H9 (cell line): ENCODE data around the gene ZBTB8A. TPM values are rescaled to one million over a fixed set of nuclear protein-coding genes. Genes with fewer than 3 reads are reported as not detected.

Experiments
- DNase-seq: peaks from one replicate; pipeline ENCODE4 v3.0.0-alpha.2; 2017
- H2AFZ ChIP-seq: one replicate; pipeline ENCODE4 v1.6.1; 2013; ENCODE audit warnings: mild to moderate bottlenecking, low read length, control low read depth, moderate library complexity
- H2AK5ac ChIP-seq: 2 replicates; pipeline ENCODE4 v1.6.1; 2013; ENCODE audit warnings: low read length, control low read depth, mixed read lengths; ENCODE audit not compliant: insufficient read length
- H2BK120ac ChIP-seq: one replicate; pipeline ENCODE4 v1.6.1; 2013; ENCODE audit warnings: low read depth, mild to moderate bottlenecking, low read length, control low read depth, inconsistent platforms; ENCODE audit not compliant: poor library complexity, severe bottlenecking
- H2BK12ac ChIP-seq: 2 replicates; pipeline ENCODE4 v1.6.1; 2013; ENCODE audit warnings: low read length, control low read depth, mixed read lengths, low read depth; ENCODE audit not compliant: insufficient read length
- H2BK15ac ChIP-seq: 2 replicates; pipeline ENCODE4 v1.6.1; 2013; ENCODE audit warnings: low read depth, low read length, control low read depth
- H2BK20ac ChIP-seq: one replicate; pipeline ENCODE4 v1.6.1; 2013; ENCODE audit warnings: low read depth, mild to moderate bottlenecking, low read length, control low read depth, inconsistent platforms; ENCODE audit not compliant: poor library complexity, severe bottlenecking
- H2BK5ac ChIP-seq: 2 replicates; pipeline ENCODE4 v1.6.1; 2013; ENCODE audit warnings: low read length, control low read depth, mixed read lengths; ENCODE audit not compliant: insufficient read length
- H3K14ac ChIP-seq: 2 replicates; pipeline ENCODE4 v1.6.1; 2013; ENCODE audit warnings: low read length, control low read depth; ENCODE audit not compliant: insufficient read depth
- H3K18ac ChIP-seq: 2 replicates; pipeline ENCODE4 v1.6.1; 2013; ENCODE audit warnings: low read depth, mild to moderate bottlenecking, mixed read lengths, low read length, control low read depth; ENCODE audit not compliant: insufficient read length
- H3K23ac ChIP-seq: 2 replicates; pipeline ENCODE4 v1.6.1; 2013; ENCODE audit warnings: low read length, control low read depth, mixed read lengths, low read depth; ENCODE audit not compliant: insufficient read length
- H3K23me2 ChIP-seq: 2 replicates; pipeline ENCODE4 v1.6.1; 2013; ENCODE audit warnings: low read depth, mild to moderate bottlenecking, mixed read lengths, low read length, control low read depth; ENCODE audit not compliant: insufficient read length, poor library complexity, severe bottlenecking
- H3K27ac ChIP-seq: 2 replicates; pipeline ENCODE4 v1.5.1; 2013; ENCODE audit warnings: low read length, control low read depth, mixed read lengths, low read depth; ENCODE audit not compliant: insufficient read length
- H3K27me3 ChIP-seq: 2 replicates; pipeline ENCODE4 v1.6.1; 2013; ENCODE audit warnings: low read length, control low read depth, inconsistent platforms; ENCODE audit not compliant: insufficient read depth
- H3K4ac ChIP-seq: 2 replicates; pipeline ENCODE4 v1.6.1; 2013; ENCODE audit warnings: low read depth, mild to moderate bottlenecking, control low read depth, inconsistent platforms, low read length, moderate library complexity
- H3K4me1 ChIP-seq: 2 replicates; pipeline ENCODE4 v1.6.1; 2013; ENCODE audit warnings: low read length, control low read depth, inconsistent platforms; ENCODE audit not compliant: insufficient read depth
- H3K4me2 ChIP-seq: 2 replicates; pipeline ENCODE4 v1.6.1; 2013; ENCODE audit warnings: low read length, control low read depth, mixed read lengths; ENCODE audit not compliant: insufficient read length, insufficient read depth
- H3K56ac ChIP-seq: 2 replicates; pipeline ENCODE4 v1.6.1; 2013; ENCODE audit warnings: low read depth, mild to moderate bottlenecking, mixed read lengths, low read length, control low read depth; ENCODE audit not compliant: insufficient read length
- H3K79me1 ChIP-seq: 2 replicates; pipeline ENCODE4 v1.6.1; 2013; ENCODE audit warnings: low read depth, mild to moderate bottlenecking, moderate library complexity, low read length, control low read depth, inconsistent platforms; ENCODE audit not compliant: insufficient read depth, poor library complexity, severe bottlenecking
- H3K79me2 ChIP-seq: 2 replicates; pipeline ENCODE4 v1.6.1; 2013; ENCODE audit warnings: low read length, control low read depth, inconsistent platforms; ENCODE audit not compliant: insufficient read depth
- H3K9ac ChIP-seq: 2 replicates; pipeline ENCODE4 v1.6.1; 2013; ENCODE audit warnings: low read length, control low read depth, mixed read lengths; ENCODE audit not compliant: insufficient read length; ENCODE audit errors: extremely low read depth
- H3K9me3 ChIP-seq: one replicate; pipeline ENCODE4 v1.6.1; 2013; ENCODE audit warnings: low read depth, low read length, inconsistent platforms; ENCODE audit not compliant: control insufficient read depth
- H3T11ph ChIP-seq: one replicate; pipeline ENCODE4 v1.6.1; 2013; ENCODE audit warnings: mild to moderate bottlenecking, low read length, control low read depth, inconsistent platforms
- H4K20me1 ChIP-seq: one replicate; pipeline ENCODE4 v1.6.1; 2013; ENCODE audit not compliant: control insufficient read depth, insufficient read length, insufficient read depth
- H4K5ac ChIP-seq: 2 replicates; pipeline ENCODE4 v1.6.1; 2013; ENCODE audit warnings: low read depth, mild to moderate bottlenecking, mixed read lengths, low read length, control low read depth; ENCODE audit not compliant: insufficient read length
- H4K8ac ChIP-seq: replicated peaks from 2 replicates; pipeline ENCODE4 v1.6.1; 2013; ENCODE audit warnings: low read length, control low read depth, mixed read lengths, low read depth; ENCODE audit not compliant: insufficient read length
- H4K91ac ChIP-seq: 2 replicates; pipeline ENCODE4 v1.6.1; 2013; ENCODE audit warnings: low read depth, mild to moderate bottlenecking, moderate library complexity, mixed read lengths, low read length, control low read depth; ENCODE audit not compliant: insufficient read length
- H3K27ac Mint-ChIP-seq, 3 experiments: 2 replicates in 2 of 3; 3 replicates in 1 of 3; pipeline ENCODE4 v1.8.0; 2020 to 2021; ENCODE audit warnings: mixed read lengths in 3 of 3, mild to moderate bottlenecking in 1 of 3, moderate library complexity in 1 of 3
- H3K27me3 Mint-ChIP-seq: 2 replicates; pipeline ENCODE4 v1.8.0; 2021; ENCODE audit warnings: low read depth, mild to moderate bottlenecking, moderate library complexity, mixed read lengths
- H3K36me3 Mint-ChIP-seq, 3 experiments: 2 replicates in 2 of 3; 3 replicates in 1 of 3; pipeline ENCODE4 v1.8.0; 2020 to 2021; ENCODE audit warnings: low read depth in 3 of 3, mixed read lengths in 3 of 3; ENCODE audit not compliant: insufficient read depth in 1 of 3
- H3K4me1 Mint-ChIP-seq, 2 experiments: 2 replicates each; pipeline ENCODE4 v1.8.0; 2020; ENCODE audit warnings: mixed read lengths in 2 of 2
- H3K4me3 Mint-ChIP-seq, 2 experiments: 2 replicates in 1 of 2; 3 replicates in 1 of 2; pipeline ENCODE4 v1.8.0; 2020 to 2021; ENCODE audit warnings: mild to moderate bottlenecking in 2 of 2, mixed read lengths in 2 of 2, moderate library complexity in 1 of 2
- H3K9me3 Mint-ChIP-seq, 2 experiments: 2 replicates in 1 of 2; 3 replicates in 1 of 2; pipeline ENCODE4 v1.8.0; 2020; ENCODE audit warnings: mild to moderate bottlenecking in 2 of 2, mixed read lengths in 2 of 2, moderate library complexity in 1 of 2
- CTCF ChIP-seq: fragments of 200-600 bp; sonication (generic); conservative IDR thresholded peaks from 3 replicates; pipeline ENCODE4 v1.8.0; 2021; ENCODE audit warnings: antibody characterized with exemption, mild to moderate bottlenecking
- WGBS: extraction: QIAGEN DNeasy Blood & Tissue Kit; methylation state at CpG from one replicate; pipeline ENCODE4 v1.1.7; 2013; ENCODE audit warnings: missing lambda C conversion rate, low lambda C conversion rate, mixed read lengths; ENCODE audit not compliant: insufficient read length; ENCODE audit errors: extremely low coverage; 5-methylcytosine and 5-hydroxymethylcytosine counted together
- total RNA-seq: library from RNA; stranded (reverse); gene quantifications from 2 replicates; pipeline ENCODE4 v1.2.1, GENCODE V29; 2021

ZBTB8A gene
- total RNA-seq, 1 experiment from 2014 or later: 11.3 TPM

DNA sequence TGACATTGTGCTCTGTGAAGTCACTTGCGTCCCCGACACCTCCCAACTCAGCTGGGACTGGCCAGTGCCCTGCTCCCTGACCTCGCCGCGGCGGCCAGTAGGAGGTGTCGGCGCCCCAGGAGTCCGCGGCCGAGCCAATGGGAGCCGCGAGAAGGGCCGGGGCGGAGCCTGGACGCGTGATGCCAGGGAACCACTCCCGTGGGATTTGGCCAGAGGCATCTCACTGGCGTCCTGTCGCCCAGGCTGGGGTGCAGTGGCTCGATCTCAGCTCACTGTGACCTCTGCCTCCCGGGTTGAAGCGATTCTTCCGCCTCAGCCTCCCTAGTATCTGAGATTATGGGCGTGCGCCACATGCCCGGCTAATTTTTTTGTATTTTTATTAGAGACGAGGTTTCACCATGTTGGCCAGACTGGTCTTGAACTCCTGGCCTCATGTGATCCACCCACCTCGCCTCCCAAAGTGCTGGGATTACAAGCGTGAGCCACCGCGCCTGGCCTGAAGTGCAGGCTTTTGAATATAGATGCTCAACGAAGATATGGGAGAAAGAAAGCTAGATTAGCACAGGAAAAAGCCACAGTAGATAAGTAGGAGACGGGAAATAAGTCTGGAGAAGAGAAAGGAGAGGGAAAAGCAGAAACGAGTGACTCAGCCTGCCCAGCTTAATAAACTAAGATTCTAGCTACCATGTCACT is 73.1 kb downstream of the ZBTB8A start:
- no peak overlapping the region for H3K4ac ChIP-seq
- peak; percentile 95 for DNase-seq
- no peaks in the 10 kb centered on the region for H3K4me1 ChIP-seq
- H3K79me1 ChIP-seq: no peaks in the 10 kb centered on the region
- H3K9me3 ChIP-seq: no peaks in the 10 kb centered on the region
- H4K8ac ChIP-seq: no peak overlapping the region
- H3K14ac ChIP-seq: no peak overlapping the region
- H3K36me3 Mint-ChIP-seq: no peaks in the 10 kb centered on the region
- no peak overlapping the region for H2BK5ac ChIP-seq
- no peak overlapping the region for H2AFZ ChIP-seq
- H3K56ac ChIP-seq: no peak overlapping the region
- H3K4me1 Mint-ChIP-seq: peaks cover 5 to 8% of the 10 kb centered on the region in 2 experiments; a peak in 3 of 4 replicates
- no peak overlapping the region for H2BK20ac ChIP-seq
- H3K9ac ChIP-seq: no peak overlapping the region
- no peak overlapping the region for H2AK5ac ChIP-seq
- H3K27ac ChIP-seq: no peak overlapping the region
- H3K23ac ChIP-seq: no peak overlapping the region
- H2BK15ac ChIP-seq: no peak overlapping the region
- H2BK12ac ChIP-seq: no peak overlapping the region
- no peak overlapping the region for H4K5ac ChIP-seq
- H2BK120ac ChIP-seq: no peak overlapping the region
- no peaks in the 10 kb centered on the region for H3K27me3 Mint-ChIP-seq
- peak overlapping the region; percentile 61 to 74 for H3K4me3 Mint-ChIP-seq
- no peaks in the 10 kb centered on the region for H3K9me3 Mint-ChIP-seq
- no CpG with 5 or more reads among the region's 35 CpGs for WGBS
- H3K4me2 ChIP-seq: peak overlapping the region; percentile 50
- peak overlapping the region; percentile 3 to 70 (median 51); a peak in 3 of 7 replicates for H3K27ac Mint-ChIP-seq
- no peaks in the 10 kb centered on the region for H4K20me1 ChIP-seq
- H3T11ph ChIP-seq: no peak overlapping the region
- no peaks in the 10 kb centered on the region for H3K79me2 ChIP-seq
- H3K18ac ChIP-seq: no peak overlapping the region
- no peaks in the 10 kb centered on the region for H3K23me2 ChIP-seq
- H4K91ac ChIP-seq: no peak overlapping the region
- H3K27me3 ChIP-seq: no peaks in the 10 kb centered on the region
- no peak; the same call in 2 of the 3 replicates for TF ChIP-seq CTCF
